IMR-90 (cell line): Measurements from ENCODE around the gene FOXP1. TPM values are rescaled to one million over a fixed set of nuclear protein-coding genes. Genes with fewer than 3 reads are reported as not detected.

Experiments
- microRNA-seq, 2 experiments: library from miRNA; stranded (forward) in 1 of 2; unstranded in 1 of 2; fragments of 10-50 nt in 1 of 2; fragments of <30 nt in 1 of 2; gene quantifications in 1 of 2; microRNA quantifications in 1 of 2; one replicate each; pipeline versions ENCODE3 to v1.1.0; 2013 to 2020; ENCODE audit not compliant: insufficient read depth in 1 of 2, insufficient read length in 1 of 2, unreplicated experiment in 1 of 2
- polyA plus RNA-seq, 3 experiments: library from polyadenylated mRNA; depleted of rRNA; stranded (reverse); fragments of >200 nt; gene quantifications; 2 replicates each; pipeline ENCODE4 v1.2.3, GENCODE V29; 2012; ENCODE audit warnings: low replicate concordance in 1 of 3
- small RNA-seq, 5 experiments: library from RNA; depleted of rRNA; stranded (forward); fragments of <200 nt; gene quantifications; one replicate each; pipeline ENCODE3, GENCODE V24; 2012
- total RNA-seq: library from RNA; depleted of rRNA; stranded (reverse); fragments of >200 nt; gene quantifications from 2 replicates; pipeline ENCODE4 v1.2.3, GENCODE V29; 2012; rRNA removed

The FOXP1 gene
- total and polyA plus RNA-seq, 2 of the 4 experiments (the other 2 are of a cell fraction) = 37.0 to 132 TPM

Small RNA genes lying within 50 kb of the gene (microRNA-seq; reads per million reads assigned to microRNA genes)
- gene MIR1284 = 0 to 1.5 reads per million in 2 experiments

Small RNA genes lying within 50 kb of the gene (small RNA-seq; reads per million reads assigned to genes)
- 0 to 7.4 (median 3.5) reads per million in 5 experiments for gene MIR1284

Other genes starting within 250 kb of the FOXP1 start
- 0.72 and 0.83 TPM in 2 replicates for gene EIF4E3, start 141.7 kb upstream of the FOXP1 start, total RNA-seq
- 0.83 and 1.1 TPM in 2 replicates for gene EIF4E3, start 141.7 kb upstream of the FOXP1 start, polyA plus RNA-seq (2012; rRNA removed)
- gene GPR27, start 170.1 kb upstream of the FOXP1 start, total RNA-seq = not detected in 2 replicates
- not detected in 2 replicates for gene GPR27, start 170.1 kb upstream of the FOXP1 start, polyA plus RNA-seq (2012; rRNA removed)
- gene PROK2, start 201.4 kb upstream of the FOXP1 start, total RNA-seq = not detected in 2 replicates
- not detected in 2 replicates for gene PROK2, start 201.4 kb upstream of the FOXP1 start, polyA plus RNA-seq (2012; rRNA removed)